CD4-positive, alpha-beta T cell treated with Interleukin-1 beta for 1 hour (primary cell): Measurements from ENCODE around the gene RERG.
"Not testable (repeated sequence)": the region's sequence is repeated elsewhere in the genome, so short reads cannot be mapped to it uniquely, and the experiment has no call there.

Source experiments
- DNase-seq, 2 donors: peaks; one replicate each; pipeline ENCODE4 v3.0.0-alpha.2; 2020 to 2022

RERG gene

GRCh38 chr12:15131431-15131830 is 89.8 kb downstream of the RERG start:
- DNase-seq, result no peak

GRCh38 chr12:15130541-15130940 is 90.7 kb downstream of the RERG start:
- DNase-seq, result no peak

- no peak for DNase-seq
Measured at GRCh38 chr12:15123401-15123800, 97.8 kb downstream of the RERG start.

- DNase-seq, result no peak
Measured at GRCh38 chr12:15122344-15122743, 98.9 kb downstream of the RERG start.

GRCh38 chr12:15118955-15119354 is 102.3 kb downstream of the RERG start:
- DNase-seq, result no peak

- no peak for DNase-seq
Measured at GRCh38 chr12:15116983-15117382, 104.2 kb downstream of the RERG start.

GRCh38 chr12:15116086-15116485 is 105.1 kb downstream of the RERG start:
- no peak for DNase-seq

- no peak for DNase-seq
Measured at GRCh38 chr12:15115434-15115833, 105.8 kb downstream of the RERG start.

GRCh38 chr12:15114501-15114900 is 106.7 kb downstream of the RERG start:
- no peak for DNase-seq

GRCh38 chr12:15092826-15093225 is 128.4 kb downstream of the RERG start:
- no peak for DNase-seq

GRCh38 chr12:15090441-15090840 is 130.8 kb downstream of the RERG start:
- no peak for DNase-seq

GRCh38 chr12:15088105-15088504 is 133.1 kb downstream of the RERG start:
- no peak for DNase-seq

GRCh38 chr12:15077751-15078150 is 143.5 kb downstream of the RERG start:
- DNase-seq, result not testable (repeated sequence)

GRCh38 chr12:15074351-15074750 is 146.9 kb downstream of the RERG start:
- no peak for DNase-seq

GRCh38 chr12:15059123-15059522 is 162.1 kb downstream of the RERG start:
- DNase-seq, result no peak
